DND-41 (cell line): ENCODE results near the gene SPTSSA.
"Not testable (repeated sequence)": the region's sequence is repeated elsewhere in the genome, so short reads cannot be mapped to it uniquely, and the experiment has no call there.

Experiments used
- CTCF ChIP-seq: IDR thresholded peaks from 2 replicates; pipeline ENCODE4 v1.5.1; 2012; ENCODE audit warnings: borderline replicate concordance, low read length, moderate library complexity, mild to moderate bottlenecking; ENCODE audit not compliant: poor library complexity, severe bottlenecking; ENCODE audit errors: extremely low read depth
- EZH2 ChIP-seq: IDR thresholded peaks from 3 replicates; pipeline ENCODE4 v1.6.1; 2012; ENCODE audit warnings: borderline replicate concordance, low read depth, mild to moderate bottlenecking, moderate library complexity, low read length, inconsistent platforms; ENCODE audit not compliant: severe bottlenecking

- not testable (repeated sequence) for TF ChIP-seq CTCF, EZH2
Observed at GRCh38 chr14:34428102-34428466, 34.0 kb downstream of the SPTSSA start.
